ENCODE data around the gene TRIM63. TPM values are rescaled to one million over a fixed set of nuclear protein-coding genes. Genes with fewer than 3 reads are reported as not detected.
A peak's percentile ranks its signal among the peaks of the same experiment; 100 is the strongest.

The TRIM63 gene
- total and polyA plus RNA-seq, 2 of the 13 experiments (the other 11 are each of a cell fraction or from before 2014, with no cell fraction given) = not detected

DNA sequence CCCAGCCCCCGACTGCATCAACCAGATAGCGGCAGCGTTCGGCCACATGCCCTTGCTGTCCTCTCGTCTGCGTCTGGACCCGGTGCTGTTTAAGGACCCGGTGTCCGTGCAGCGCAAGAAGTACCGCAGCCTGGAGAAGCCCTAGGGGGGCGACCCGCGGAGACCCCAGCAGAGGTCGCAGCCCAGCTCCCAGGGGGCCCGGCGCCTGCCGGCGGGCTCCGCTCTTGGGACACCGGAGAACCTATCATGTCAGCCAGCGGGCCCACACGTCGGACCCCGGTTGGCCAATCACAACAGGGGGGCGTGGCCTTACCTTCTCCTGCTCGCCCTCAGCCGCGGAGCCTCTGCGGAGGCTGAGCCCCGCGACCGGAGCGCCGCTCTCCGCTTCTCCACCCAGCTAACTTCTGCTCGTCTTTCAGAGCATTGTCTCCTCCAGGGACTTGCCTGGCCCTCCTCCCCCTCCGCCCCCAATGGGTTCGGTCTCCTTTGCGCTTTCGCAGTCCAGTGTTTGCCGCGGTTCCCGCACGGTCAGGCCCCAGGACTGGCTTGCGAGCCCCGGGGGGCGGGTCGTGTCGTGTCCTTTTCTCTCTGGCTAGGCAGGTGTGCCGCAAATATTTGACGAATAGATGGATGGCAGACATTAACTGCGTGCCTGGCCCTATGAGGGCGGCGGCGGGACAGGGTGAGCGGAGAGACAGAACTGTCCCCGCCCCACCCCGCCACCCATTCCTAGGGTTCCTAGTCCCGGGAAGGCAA is 32.0 kb downstream of the TRIM63 start (continued):
- TF ChIP-seq ZNF10 (CRISPR knock-in tag; IDR thresholded peaks at IDR 0.05; ENCODE audit: borderline replicate concordance, low read depth) (no peak), ZNF777 (CRISPR knock-in tag; IDR thresholded peaks at IDR 0.05) (peak; percentile 63; the same call in 1 of the 2 replicates), ZNF432 (CRISPR knock-in tag; IDR thresholded peaks at IDR 0.05; ENCODE audit: borderline replicate concordance) (no peak), SETDB1 (CRISPR knock-in tag; IDR thresholded peaks at IDR 0.05; ENCODE audit: borderline replicate concordance) (no peak), PAX8 (CRISPR knock-in tag; IDR thresholded peaks at IDR 0.05; ENCODE audit: borderline replicate concordance) (no peak), ZBTB1 (CRISPR knock-in tag; IDR thresholded peaks at IDR 0.05; ENCODE audit: borderline replicate concordance) (no peak), ZNF749 (CRISPR knock-in tag; IDR thresholded peaks at IDR 0.05; ENCODE audit: borderline replicate concordance) (no peak), ZNF780A (CRISPR knock-in tag; IDR thresholded peaks at IDR 0.05) (no peak), MIER3 (CRISPR knock-in tag; IDR thresholded peaks at IDR 0.05; ENCODE audit: borderline replicate concordance) (peak; percentile 7; the same call in 1 of the 2 replicates), TBX3 (IDR thresholded peaks at IDR 0.05; ENCODE audit: borderline replicate concordance) (no peak), RELA (CRISPR knock-in tag; IDR thresholded peaks at IDR 0.05) (no peak), ZNF746 (CRISPR knock-in tag; IDR thresholded peaks at IDR 0.05) (0 out of 2 replicates have a peak, but pooled peaks have one; percentile 24), SP140L (CRISPR knock-in tag; IDR thresholded peaks at IDR 0.05; ENCODE audit: borderline replicate concordance) (no peak), ZNF24 (IDR thresholded peaks at IDR 0.05) (no peak), ZNF850 (CRISPR knock-in tag; conservative IDR thresholded peaks at IDR 0.05) (no peak)
- TF ChIP-seq, protein P1, sequence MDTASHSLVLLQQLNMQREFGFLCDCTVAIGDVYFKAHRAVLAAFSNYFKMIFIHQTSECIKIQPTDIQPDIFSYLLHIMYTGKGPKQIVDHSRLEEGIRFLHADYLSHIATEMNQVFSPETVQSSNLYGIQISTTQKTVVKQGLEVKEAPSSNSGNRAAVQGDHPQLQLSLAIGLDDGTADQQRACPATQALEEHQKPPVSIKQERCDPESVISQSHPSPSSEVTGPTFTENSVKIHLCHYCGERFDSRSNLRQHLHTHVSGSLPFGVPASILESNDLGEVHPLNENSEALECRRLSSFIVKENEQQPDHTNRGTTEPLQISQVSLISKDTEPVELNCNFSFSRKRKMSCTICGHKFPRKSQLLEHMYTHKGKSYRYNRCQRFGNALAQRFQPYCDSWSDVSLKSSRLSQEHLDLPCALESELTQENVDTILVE (CRISPR knock-in tag; IDR thresholded peaks at IDR 0.05) = no peak
- TF ChIP-seq, protein P2, sequence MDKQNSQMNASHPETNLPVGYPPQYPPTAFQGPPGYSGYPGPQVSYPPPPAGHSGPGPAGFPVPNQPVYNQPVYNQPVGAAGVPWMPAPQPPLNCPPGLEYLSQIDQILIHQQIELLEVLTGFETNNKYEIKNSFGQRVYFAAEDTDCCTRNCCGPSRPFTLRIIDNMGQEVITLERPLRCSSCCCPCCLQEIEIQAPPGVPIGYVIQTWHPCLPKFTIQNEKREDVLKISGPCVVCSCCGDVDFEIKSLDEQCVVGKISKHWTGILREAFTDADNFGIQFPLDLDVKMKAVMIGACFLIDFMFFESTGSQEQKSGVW (CRISPR knock-in tag; IDR thresholded peaks at IDR 0.05; ENCODE audit: borderline replicate concordance) = no peak
- TF ChIP-seq, protein P3, sequence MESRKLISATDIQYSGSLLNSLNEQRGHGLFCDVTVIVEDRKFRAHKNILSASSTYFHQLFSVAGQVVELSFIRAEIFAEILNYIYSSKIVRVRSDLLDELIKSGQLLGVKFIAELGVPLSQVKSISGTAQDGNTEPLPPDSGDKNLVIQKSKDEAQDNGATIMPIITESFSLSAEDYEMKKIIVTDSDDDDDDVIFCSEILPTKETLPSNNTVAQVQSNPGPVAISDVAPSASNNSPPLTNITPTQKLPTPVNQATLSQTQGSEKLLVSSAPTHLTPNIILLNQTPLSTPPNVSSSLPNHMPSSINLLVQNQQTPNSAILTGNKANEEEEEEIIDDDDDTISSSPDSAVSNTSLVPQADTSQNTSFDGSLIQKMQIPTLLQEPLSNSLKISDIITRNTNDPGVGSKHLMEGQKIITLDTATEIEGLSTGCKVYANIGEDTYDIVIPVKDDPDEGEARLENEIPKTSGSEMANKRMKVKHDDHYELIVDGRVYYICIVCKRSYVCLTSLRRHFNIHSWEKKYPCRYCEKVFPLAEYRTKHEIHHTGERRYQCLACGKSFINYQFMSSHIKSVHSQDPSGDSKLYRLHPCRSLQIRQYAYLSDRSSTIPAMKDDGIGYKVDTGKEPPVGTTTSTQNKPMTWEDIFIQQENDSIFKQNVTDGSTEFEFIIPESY (CRISPR knock-in tag; IDR thresholded peaks at IDR 0.05) = no peak
- TF ChIP-seq, protein P4, sequence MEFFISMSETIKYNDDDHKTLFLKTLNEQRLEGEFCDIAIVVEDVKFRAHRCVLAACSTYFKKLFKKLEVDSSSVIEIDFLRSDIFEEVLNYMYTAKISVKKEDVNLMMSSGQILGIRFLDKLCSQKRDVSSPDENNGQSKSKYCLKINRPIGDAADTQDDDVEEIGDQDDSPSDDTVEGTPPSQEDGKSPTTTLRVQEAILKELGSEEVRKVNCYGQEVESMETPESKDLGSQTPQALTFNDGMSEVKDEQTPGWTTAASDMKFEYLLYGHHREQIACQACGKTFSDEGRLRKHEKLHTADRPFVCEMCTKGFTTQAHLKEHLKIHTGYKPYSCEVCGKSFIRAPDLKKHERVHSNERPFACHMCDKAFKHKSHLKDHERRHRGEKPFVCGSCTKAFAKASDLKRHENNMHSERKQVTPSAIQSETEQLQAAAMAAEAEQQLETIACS (CRISPR knock-in tag; IDR thresholded peaks at IDR 0.05) = no peak
